AG09309 (cell line): Measurements from ENCODE around the gene SNN.

Experiments used
- DNase-seq: peaks from one replicate; pipeline ENCODE4 v3.0.0-alpha.2; 2010; ENCODE audit warnings: low read depth
- H3K4me3 ChIP-seq: 2 replicates; pipeline ENCODE4 v1.5.1; 2011; ENCODE audit warnings: mild to moderate bottlenecking, low read depth, low read length, moderate library complexity; ENCODE audit not compliant: control insufficient read depth
- CTCF ChIP-seq: IDR thresholded peaks from 2 replicates; pipeline ENCODE4 v1.5.1; 2011; ENCODE audit warnings: mild to moderate bottlenecking, low read depth, low read length, inconsistent platforms; ENCODE audit not compliant: insufficient read depth, control insufficient read depth; ENCODE audit errors: missing control alignments

Gene SNN

GRCh38 chr16:11679941-11680911, 12.0 kb downstream of the SNN start:
- no peak for DNase-seq
- no peak overlapping the region for H3K4me3 ChIP-seq
- TF ChIP-seq CTCF, result no peak

- TF ChIP-seq CTCF, result no peak
- no peak overlapping the region for H3K4me3 ChIP-seq
- no peak for DNase-seq
Measured at GRCh38 chr16:11681556-11681955, 13.3 kb downstream of the SNN start.

GRCh38 chr16:11681976-11682654, 13.9 kb downstream of the SNN start:
- H3K4me3 ChIP-seq, result no peak overlapping the region
- TF ChIP-seq CTCF, result no peak
- no peak for DNase-seq

GRCh38 chr16:11682655-11683096, 14.4 kb downstream of the SNN start:
- TF ChIP-seq CTCF, result no peak
- no peak overlapping the region for H3K4me3 ChIP-seq
- peak; percentile 76 for DNase-seq

GRCh38 chr16:11683145-11683544, 14.9 kb downstream of the SNN start:
- DNase-seq, result no peak
- no peak overlapping the region for H3K4me3 ChIP-seq
- no peak for TF ChIP-seq CTCF

- no peak for DNase-seq
- H3K4me3 ChIP-seq, result no peak overlapping the region
- TF ChIP-seq CTCF, result no peak
Measured at GRCh38 chr16:11684231-11685025, 16.2 kb downstream of the SNN start.
